ENCODE data around the gene ETV6.
A peak's percentile ranks its signal among the peaks of the same experiment; 100 is the strongest.

Gene ETV6

GRCh38 chr12:11804130-11804529 is 154.7 kb downstream of the ETV6 start:
- Histone ChIP-seq H3K27ac (ENCODE audit: low read length) (peak overlapping the region; percentile 65), H3K4me2 (ENCODE audit: insufficient read depth, low read length) (no peak overlapping the region), H3K9ac (ENCODE audit: low read depth, low read length) (no peak overlapping the region), H2AFZ (ENCODE audit: low read depth, low read length) (no peak overlapping the region), H3K27me3 (ENCODE audit: insufficient read depth, low read length, poor library complexity) (no peaks in the 10 kb centered on the region), H3K36me3 (ENCODE audit: insufficient read depth, low read length) (peaks cover 16% of the 10 kb centered on the region), H3K4me3 (ENCODE audit: low read depth in 1 of 2, low read length in 2 of 2) (no peak overlapping the region), H3K4me1 (ENCODE audit: insufficient read depth, low read length) (peaks cover 90% of the 10 kb centered on the region), H4K20me1 (ENCODE audit: insufficient read depth, low read length) (no peaks in the 10 kb centered on the region), H3K79me2 (ENCODE audit: insufficient read depth, low read length) (peaks cover 95% of the 10 kb centered on the region), H3K9me3 (ENCODE audit: insufficient read depth, low read length, severe bottlenecking) (no peaks in the 10 kb centered on the region)
- TF ChIP-seq CTCF (IDR thresholded peaks at IDR 0.05; ENCODE audit: borderline replicate concordance, extremely low read depth, low read length, poor library complexity, severe bottlenecking), result no peak
- no peak for TF ChIP-seq EZH2 (IDR thresholded peaks at IDR 0.05; ENCODE audit: borderline replicate concordance, low read depth, low read length, severe bottlenecking)
- no peak for ATAC-seq (ENCODE audit: insufficient read depth, low read depth)
- DNase-seq, result no peak

- H3K9me3 ChIP-seq (ENCODE audit: insufficient read depth, low read length, severe bottlenecking), result no peaks in the 10 kb centered on the region
- H3K27ac ChIP-seq (ENCODE audit: low read length), result peak overlapping the region; percentile 65
- H3K27me3 ChIP-seq (ENCODE audit: insufficient read depth, low read length, poor library complexity), result no peaks in the 10 kb centered on the region
- no peak for DNase-seq
- no peak overlapping the region for H2AFZ ChIP-seq (ENCODE audit: low read depth, low read length)
- TF ChIP-seq EZH2 (IDR thresholded peaks at IDR 0.05; ENCODE audit: borderline replicate concordance, low read depth, low read length, severe bottlenecking) (no peak), CTCF (IDR thresholded peaks at IDR 0.05; ENCODE audit: borderline replicate concordance, extremely low read depth, low read length, poor library complexity, severe bottlenecking) (peak; percentile 40)
- H3K79me2 ChIP-seq (ENCODE audit: insufficient read depth, low read length), result peaks cover 93% of the 10 kb centered on the region
- H4K20me1 ChIP-seq (ENCODE audit: insufficient read depth, low read length), result no peaks in the 10 kb centered on the region
- ATAC-seq (ENCODE audit: insufficient read depth, low read depth), result no peak
- H3K36me3 ChIP-seq (ENCODE audit: insufficient read depth, low read length), result peaks cover 17% of the 10 kb centered on the region
- no peak overlapping the region for H3K9ac ChIP-seq (ENCODE audit: low read depth, low read length)
- H3K4me3 ChIP-seq (ENCODE audit: low read depth in 1 of 2, low read length in 2 of 2), result no peak overlapping the region
- H3K4me2 ChIP-seq (ENCODE audit: insufficient read depth, low read length), result no peak overlapping the region
- peaks cover 88% of the 10 kb centered on the region for H3K4me1 ChIP-seq (ENCODE audit: insufficient read depth, low read length)
Measured at GRCh38 chr12:11805043-11805442, 155.6 kb downstream of the ETV6 start.

GRCh38 chr12:11805680-11806079 is 156.2 kb downstream of the ETV6 start:
- Histone ChIP-seq H3K27me3 (ENCODE audit: insufficient read depth, low read length, poor library complexity) (no peaks in the 10 kb centered on the region), H3K36me3 (ENCODE audit: insufficient read depth, low read length) (peaks cover 20% of the 10 kb centered on the region), H3K27ac (ENCODE audit: low read length) (peak overlapping the region; percentile 65), H3K79me2 (ENCODE audit: insufficient read depth, low read length) (peaks cover 93% of the 10 kb centered on the region), H3K4me1 (ENCODE audit: insufficient read depth, low read length) (peaks cover 88% of the 10 kb centered on the region), H3K4me2 (ENCODE audit: insufficient read depth, low read length) (no peak overlapping the region), H3K9me3 (ENCODE audit: insufficient read depth, low read length, severe bottlenecking) (no peaks in the 10 kb centered on the region), H4K20me1 (ENCODE audit: insufficient read depth, low read length) (no peaks in the 10 kb centered on the region), H3K9ac (ENCODE audit: low read depth, low read length) (no peak overlapping the region), H2AFZ (ENCODE audit: low read depth, low read length) (no peak overlapping the region), H3K4me3 (ENCODE audit: low read depth in 1 of 2, low read length in 2 of 2) (no peak overlapping the region)
- ATAC-seq (ENCODE audit: insufficient read depth, low read depth) (no peak), DNase-seq (no peak)
- no peak for TF ChIP-seq EZH2 (IDR thresholded peaks at IDR 0.05; ENCODE audit: borderline replicate concordance, low read depth, low read length, severe bottlenecking)
- no peak for TF ChIP-seq CTCF (IDR thresholded peaks at IDR 0.05; ENCODE audit: borderline replicate concordance, extremely low read depth, low read length, poor library complexity, severe bottlenecking)

GRCh38 chr12:11807458-11807857 is 158.0 kb downstream of the ETV6 start:
- no peaks in the 10 kb centered on the region for H3K9me3 ChIP-seq (ENCODE audit: insufficient read depth, low read length, severe bottlenecking)
- no peak for TF ChIP-seq EZH2 (IDR thresholded peaks at IDR 0.05; ENCODE audit: borderline replicate concordance, low read depth, low read length, severe bottlenecking)
- no peak for TF ChIP-seq CTCF (IDR thresholded peaks at IDR 0.05; ENCODE audit: borderline replicate concordance, extremely low read depth, low read length, poor library complexity, severe bottlenecking)
- DNase-seq, result no peak
- H3K4me1 ChIP-seq (ENCODE audit: insufficient read depth, low read length), result peaks cover 88% of the 10 kb centered on the region
- H3K36me3 ChIP-seq (ENCODE audit: insufficient read depth, low read length), result peaks cover 20% of the 10 kb centered on the region
- H3K4me2 ChIP-seq (ENCODE audit: insufficient read depth, low read length), result no peak overlapping the region
- H3K79me2 ChIP-seq (ENCODE audit: insufficient read depth, low read length), result peaks cover 93% of the 10 kb centered on the region
- no peak overlapping the region for H3K9ac ChIP-seq (ENCODE audit: low read depth, low read length)
- H3K27ac ChIP-seq (ENCODE audit: low read length), result peak overlapping the region; percentile 61
- H4K20me1 ChIP-seq (ENCODE audit: insufficient read depth, low read length), result no peaks in the 10 kb centered on the region
- H3K4me3 ChIP-seq (ENCODE audit: low read depth in 1 of 2, low read length in 2 of 2), result no peak overlapping the region
- ATAC-seq (ENCODE audit: insufficient read depth, low read depth), result 0 out of 3 replicates have a peak, but pooled peaks have one; percentile 25
- H2AFZ ChIP-seq (ENCODE audit: low read depth, low read length), result no peak overlapping the region
- H3K27me3 ChIP-seq (ENCODE audit: insufficient read depth, low read length, poor library complexity), result no peaks in the 10 kb centered on the region
